Measurements from ENCODE around the gene CCNA2.

The CCNA2 gene

GRCh38 chr4:121789960-121790829 is 33.5 kb downstream of the CCNA2 start:
- TF ChIP-seq, protein P1, sequence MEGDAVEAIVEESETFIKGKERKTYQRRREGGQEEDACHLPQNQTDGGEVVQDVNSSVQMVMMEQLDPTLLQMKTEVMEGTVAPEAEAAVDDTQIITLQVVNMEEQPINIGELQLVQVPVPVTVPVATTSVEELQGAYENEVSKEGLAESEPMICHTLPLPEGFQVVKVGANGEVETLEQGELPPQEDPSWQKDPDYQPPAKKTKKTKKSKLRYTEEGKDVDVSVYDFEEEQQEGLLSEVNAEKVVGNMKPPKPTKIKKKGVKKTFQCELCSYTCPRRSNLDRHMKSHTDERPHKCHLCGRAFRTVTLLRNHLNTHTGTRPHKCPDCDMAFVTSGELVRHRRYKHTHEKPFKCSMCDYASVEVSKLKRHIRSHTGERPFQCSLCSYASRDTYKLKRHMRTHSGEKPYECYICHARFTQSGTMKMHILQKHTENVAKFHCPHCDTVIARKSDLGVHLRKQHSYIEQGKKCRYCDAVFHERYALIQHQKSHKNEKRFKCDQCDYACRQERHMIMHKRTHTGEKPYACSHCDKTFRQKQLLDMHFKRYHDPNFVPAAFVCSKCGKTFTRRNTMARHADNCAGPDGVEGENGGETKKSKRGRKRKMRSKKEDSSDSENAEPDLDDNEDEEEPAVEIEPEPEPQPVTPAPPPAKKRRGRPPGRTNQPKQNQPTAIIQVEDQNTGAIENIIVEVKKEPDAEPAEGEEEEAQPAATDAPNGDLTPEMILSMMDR (conservative IDR thresholded peaks at IDR 0.05; ENCODE audit: low read length): no peak

GRCh38 chr4:121789455-121789854 is 34.2 kb downstream of the CCNA2 start:
- TF ChIP-seq, protein P1 (conservative IDR thresholded peaks at IDR 0.05; ENCODE audit: low read length): no peak
- no peak overlapping the region for H3K4me3 ChIP-seq (ENCODE audit: low read length)
- peak; percentile 50 for DNase-seq (ENCODE audit: low read depth)

More at GRCh38 chr4:121789960-121790829, 33.5 kb downstream of the CCNA2 start:
- no peak overlapping the region for H3K4me3 ChIP-seq (ENCODE audit: low read length)
- DNase-seq (ENCODE audit: low read depth): peak; percentile 77

DNA sequence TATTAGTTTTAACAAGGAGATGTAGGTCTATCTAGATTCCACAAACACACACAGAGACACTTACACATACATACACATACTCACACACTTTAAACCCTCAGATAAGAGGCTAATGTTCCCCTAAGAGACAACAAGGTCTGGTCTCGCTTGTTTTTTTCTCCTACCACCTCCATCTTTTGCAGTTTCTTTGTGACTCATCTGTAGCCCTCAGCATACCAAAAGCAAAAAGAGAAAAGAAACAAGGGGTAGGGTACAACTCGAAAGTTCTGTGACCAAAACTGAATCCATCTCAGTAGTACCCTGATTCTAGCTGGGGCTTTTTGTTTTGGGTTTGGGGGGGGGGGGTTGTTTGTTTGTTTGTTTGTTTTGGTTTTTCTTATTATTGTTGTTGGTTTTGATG is 34.8 kb downstream of the CCNA2 start:
- no peak overlapping the region for H3K4me3 ChIP-seq (ENCODE audit: low read length)
- TF ChIP-seq, protein P1 (conservative IDR thresholded peaks at IDR 0.05; ENCODE audit: low read length): no peak
- DNase-seq (ENCODE audit: low read depth): no peak

DNA sequence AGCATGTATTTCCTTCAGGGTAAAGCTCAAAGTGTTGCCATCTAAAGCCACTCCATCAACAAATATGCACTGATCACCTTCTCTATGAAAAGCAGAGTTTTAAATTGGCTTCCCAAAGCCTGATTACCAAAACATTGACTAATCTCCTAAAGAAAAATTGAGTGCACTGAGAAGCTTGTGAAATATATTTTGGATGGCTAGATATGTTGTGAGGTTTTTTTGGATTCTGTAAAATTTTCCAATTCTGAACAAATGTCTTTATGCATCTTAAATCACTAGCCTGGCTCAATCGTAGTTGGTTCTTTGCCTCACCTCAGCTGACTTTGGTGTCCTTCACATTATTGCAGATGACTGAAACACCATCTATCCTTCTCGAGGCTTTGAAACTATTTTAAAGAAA is 37.5 kb downstream of the CCNA2 start:
- H3K4me3 ChIP-seq (ENCODE audit: low read length): no peak overlapping the region
- TF ChIP-seq, protein P1 (conservative IDR thresholded peaks at IDR 0.05; ENCODE audit: low read length): no peak
- DNase-seq (ENCODE audit: low read depth): peak; percentile 64

DNA sequence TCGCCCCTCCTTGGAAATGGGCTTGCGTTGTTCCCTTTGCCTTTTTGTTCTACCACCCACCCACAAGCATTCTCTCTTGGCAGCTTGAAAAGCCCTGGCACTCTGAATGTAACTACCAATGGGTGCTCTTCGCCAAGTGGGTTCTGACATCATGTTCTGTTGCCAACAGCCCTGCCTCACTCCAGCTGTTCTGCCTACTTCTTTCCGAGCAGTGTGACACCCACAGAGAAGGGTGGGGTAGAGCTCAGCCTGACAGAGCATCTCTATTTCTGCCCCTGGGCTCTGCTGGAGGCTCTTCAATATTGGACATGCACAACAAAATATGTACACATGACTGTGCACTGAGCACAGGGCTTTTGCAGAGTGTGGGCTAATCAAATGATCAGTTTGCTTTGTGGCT is 38.2 kb downstream of the CCNA2 start:
- TF ChIP-seq, protein P1 (conservative IDR thresholded peaks at IDR 0.05; ENCODE audit: low read length): no peak
- no peak overlapping the region for H3K4me3 ChIP-seq (ENCODE audit: low read length)
- peak; percentile 87 for DNase-seq (ENCODE audit: low read depth)

DNA sequence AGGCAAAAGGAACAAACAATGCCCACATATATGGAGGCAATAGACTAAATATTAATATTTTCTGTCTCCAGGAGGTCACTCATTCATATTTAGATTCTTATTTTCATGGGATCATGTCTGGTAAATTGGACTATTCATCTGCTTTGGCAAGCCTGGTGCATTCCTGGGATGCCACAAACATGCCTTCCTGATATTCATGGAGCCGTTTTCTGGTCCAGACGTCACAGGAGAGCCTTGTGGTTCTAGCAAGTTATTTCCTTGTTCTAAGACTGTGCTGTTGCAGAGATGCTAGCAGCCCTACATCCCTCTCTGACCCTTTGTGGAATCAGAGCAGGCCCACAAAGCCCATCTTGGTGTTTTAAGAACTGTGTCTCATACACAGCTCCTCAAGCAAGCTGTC is 38.7 kb downstream of the CCNA2 start:
- H3K4me3 ChIP-seq (ENCODE audit: low read length): no peak overlapping the region
- DNase-seq (ENCODE audit: low read depth): peak; percentile 99
- TF ChIP-seq, protein P1 (conservative IDR thresholded peaks at IDR 0.05; ENCODE audit: low read length): no peak

GRCh38 chr4:121784401-121784800 is 39.3 kb downstream of the CCNA2 start:
- peak; percentile 73 for DNase-seq (ENCODE audit: low read depth)
- H3K4me3 ChIP-seq (ENCODE audit: low read length): no peak overlapping the region
- TF ChIP-seq, protein P1 (conservative IDR thresholded peaks at IDR 0.05; ENCODE audit: low read length): no peak

Data from AG10803 (cell line).